OCI-LY7 (cell line): ENCODE data around the gene PDGFB. TPM values are rescaled to one million over a fixed set of nuclear protein-coding genes. Genes with fewer than 3 reads are reported as not detected.

Experiments used
- BruUV-seq: library from RNA; stranded (reverse); fragments of 400-500 nt; replicated peaks from 2 replicates; lab custom pipeline; 2021; lab: Mats Ljungman, UMichigan
- CTCF ChIA-PET: fragments of 300-600 bp; sonication (Branson Sonifier 250); formaldehyde crosslinking; loops from one replicate; lab custom pipeline; 2022; ENCODE audit warnings: antibody characterized with exemption; ENCODE audit not compliant: unreplicated experiment; lab: Charles Lee
- POLR2A ChIA-PET: fragments of 300-600 bp; sonication (Branson Sonifier 250); formaldehyde crosslinking; loops from one replicate; lab custom pipeline; 2022; ENCODE audit warnings: antibody characterized with exemption; lab: Charles Lee
- DNase-seq: peaks from one replicate; pipeline ENCODE4 v3.0.0-alpha.2; 2015; ENCODE audit warnings: low spot score
- H2AFZ ChIP-seq: fragments of 200-600 bp; sonication (generic), shearing (Covaris generic); 2 replicates; pipeline ENCODE4 v1.6.1; 2014; ENCODE audit warnings: mild to moderate bottlenecking, antibody characterized with exemption, low read length, moderate library complexity
- H3K27ac ChIP-seq: fragments of 200-600 bp; sonication (generic); 2 replicates; pipeline ENCODE4 v1.5.1; 2014; ENCODE audit warnings: mixed run types, low read depth, mild to moderate bottlenecking, moderate library complexity, low read length, inconsistent platforms; ENCODE audit not compliant: poor library complexity, severe bottlenecking
- H3K36me3 ChIP-seq: fragments of 200-600 bp; sonication (generic); 2 replicates; pipeline ENCODE4 v1.6.1; 2014; ENCODE audit warnings: mild to moderate bottlenecking, antibody characterized with exemption, low read length, moderate library complexity, mixed read lengths; ENCODE audit not compliant: insufficient read depth
- H3K4me1 ChIP-seq: fragments of 200-600 bp; sonication (generic); 2 replicates; pipeline ENCODE4 v1.5.1; 2014; ENCODE audit warnings: mild to moderate bottlenecking, low read length; ENCODE audit not compliant: insufficient read depth, poor library complexity, severe bottlenecking
- H3K4me2 ChIP-seq: fragments of 200-600 bp; sonication (generic); 2 replicates; pipeline ENCODE4 v1.6.1; 2014; ENCODE audit warnings: mild to moderate bottlenecking, low read length
- H3K4me3 ChIP-seq: fragments of 200-600 bp; sonication (generic); 2 replicates; pipeline ENCODE4 v1.5.1; 2014; ENCODE audit warnings: mild to moderate bottlenecking, low read depth, low read length; ENCODE audit not compliant: poor library complexity, severe bottlenecking
- H3K79me2 ChIP-seq: fragments of 200-600 bp; sonication (generic); 2 replicates; pipeline ENCODE4 v1.6.1; 2016; ENCODE audit warnings: low read depth, mild to moderate bottlenecking, low read length, moderate library complexity, mixed read lengths; ENCODE audit not compliant: insufficient read depth
- H3K9me2 ChIP-seq: fragments of 200-600 bp; sonication (generic); 2 replicates; pipeline ENCODE4 v1.6.1; 2016; ENCODE audit warnings: mild to moderate bottlenecking, low read length, mixed read lengths; ENCODE audit not compliant: insufficient read depth
- H3K9me3 ChIP-seq: fragments of 200-600 bp; sonication (generic); 2 replicates; pipeline ENCODE4 v1.6.1; 2014; ENCODE audit warnings: mild to moderate bottlenecking, mixed run types, low read length, mixed read lengths
- H4K20me1 ChIP-seq: fragments of 200-600 bp; sonication (generic); 2 replicates; pipeline ENCODE4 v1.6.1; 2014; ENCODE audit warnings: mild to moderate bottlenecking, antibody characterized with exemption, low read length, moderate library complexity, mixed read lengths; ENCODE audit not compliant: insufficient read depth
- CTCF ChIP-seq: fragments of 200-600 bp; sonication (generic); conservative IDR thresholded peaks from 2 replicates; pipeline ENCODE4 v1.5.1; 2014; ENCODE audit warnings: mild to moderate bottlenecking, antibody characterized with exemption, low read length, moderate library complexity, mixed read lengths
- EZH2phosphoT487 ChIP-seq: fragments of 200-600 bp; sonication (generic); IDR thresholded peaks from 2 replicates; pipeline ENCODE4 v1.6.1; 2018; ENCODE audit warnings: low read depth, borderline replicate concordance, mild to moderate bottlenecking, mixed run types, antibody characterized with exemption, low read length, moderate library complexity, mixed read lengths
- intact Hi-C: fragments of 100-400 bp; cut with micrococcal nuclease; formaldehyde crosslinking; loops from one replicate; pipeline ENCODE4 v1.10.0; 2022; ENCODE audit not compliant: unreplicated experiment
- total RNA-seq, 2 experiments: library from RNA; depleted of rRNA in 1 of 2; stranded (reverse); fragments of >200 nt in 1 of 2; shearing (Covaris generic) in 1 of 2; gene quantifications; 2 replicates each; pipeline ENCODE4 v1.2.3, GENCODE V29; 2014 to 2022

The PDGFB gene
- total RNA-seq, 2 experiments from 2014 or later: 0.27 TPM; not detected in 1

DNA sequence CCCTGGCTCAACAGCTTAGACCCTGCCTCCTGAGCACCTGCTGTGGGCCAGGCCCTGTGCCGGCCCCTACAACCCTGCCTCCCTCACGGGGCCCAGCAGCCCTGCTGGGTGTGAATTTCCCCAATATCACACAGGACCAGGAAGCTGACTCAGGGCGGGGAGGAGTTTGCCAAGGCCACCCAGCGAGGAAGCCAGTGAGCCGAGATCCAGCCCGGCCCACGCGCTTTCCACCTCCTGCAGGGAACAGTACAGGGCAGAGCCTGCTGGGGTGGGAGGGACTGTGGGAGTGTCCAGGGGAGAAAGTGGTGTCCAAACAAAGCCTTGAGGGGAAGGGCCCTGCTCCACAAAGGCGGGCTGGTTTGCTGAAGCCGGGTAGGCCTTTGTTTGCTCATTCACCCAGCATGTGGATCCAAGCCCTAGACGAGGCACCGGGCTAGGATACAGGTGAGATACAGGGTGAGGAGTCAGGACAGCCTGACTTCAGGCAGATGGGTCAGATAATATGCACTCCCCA is 47.8 kb upstream of the PDGFB start:
- Histone ChIP-seq H3K27ac (no peak overlapping the region), H3K9me2 (no peaks in the 10 kb centered on the region), H4K20me1 (no peaks in the 10 kb centered on the region), H3K4me1 (peaks cover 8% of the 10 kb centered on the region), H3K4me2 (no peak overlapping the region), H3K36me3 (no peaks in the 10 kb centered on the region), H3K79me2 (no peaks in the 10 kb centered on the region), H3K9me3 (no peaks in the 10 kb centered on the region), H3K4me3 (no peak overlapping the region), H2AFZ (no peak overlapping the region)
- no peak for DNase-seq
- TF ChIP-seq EZH2phosphoT487: no peak
- POLR2A ChIA-PET: interaction anchor here (0.5 to 0.6 kb wide), 2 partner anchors 41 to 120 kb away, joined by 4 read pairs; no protein-coding TSS in a partner anchor
- CTCF ChIA-PET: no interaction called here
- intact Hi-C loops: no loop called here
- BruUV-seq: no TSS peak

- Histone ChIP-seq H2AFZ (no peak overlapping the region), H3K4me2 (no peak overlapping the region), H3K4me3 (no peak overlapping the region), H3K9me2 (no peaks in the 10 kb centered on the region), H3K79me2 (no peaks in the 10 kb centered on the region), H4K20me1 (no peaks in the 10 kb centered on the region), H3K4me1 (peaks cover 7% of the 10 kb centered on the region), H3K27ac (no peak overlapping the region), H3K36me3 (no peaks in the 10 kb centered on the region), H3K9me3 (no peaks in the 10 kb centered on the region)
- intact Hi-C loops: no loop called here
- POLR2A ChIA-PET: interaction anchor here (0.5 kb wide), 1 partner anchor 120 kb away, joined by 4 read pairs; no protein-coding TSS in a partner anchor
- DNase-seq: no peak
- CTCF ChIA-PET: no interaction called here
- no TSS peak for BruUV-seq
- TF ChIP-seq EZH2phosphoT487 (no peak), CTCF (no peak)
Measured at GRCh38 chr22:39292031-39292462, 47.3 kb upstream of the PDGFB start.

GRCh38 chr22:39291523-39291922 is 46.7 kb upstream of the PDGFB start:
- CTCF ChIA-PET: no interaction called here
- intact Hi-C loops: no loop called here
- DNase-seq: no peak
- POLR2A ChIA-PET: no interaction called here
- no peaks in the 10 kb centered on the region for H3K36me3 ChIP-seq
- H4K20me1 ChIP-seq: no peaks in the 10 kb centered on the region
- H2AFZ ChIP-seq: no peak overlapping the region
- H3K9me2 ChIP-seq: no peaks in the 10 kb centered on the region
- no peaks in the 10 kb centered on the region for H3K79me2 ChIP-seq
- no TSS peak for BruUV-seq
- no peak overlapping the region for H3K4me2 ChIP-seq
- TF ChIP-seq CTCF (peak; percentile 49; the same call in 1 of the 2 replicates), EZH2phosphoT487 (no peak)
- no peak overlapping the region for H3K4me3 ChIP-seq
- H3K27ac ChIP-seq: no peak overlapping the region
- no peaks in the 10 kb centered on the region for H3K9me3 ChIP-seq
- peaks cover 6% of the 10 kb centered on the region for H3K4me1 ChIP-seq
